ENCODE data around the gene CNRIP1. TPM values are rescaled to one million over a fixed set of nuclear protein-coding genes. Genes with fewer than 3 reads are reported as not detected.

CNRIP1 gene
- total RNA-seq, 6 experiments from 2014 or later: 1.9 to 4.1 (median 2.6) TPM

GRCh38 chr2:68251187-68251854 is 68.4 kb downstream of the CNRIP1 start:
- H3K27me3 ChIP-seq: no peaks in the 10 kb centered on the region
- WGBS (ENCODE audit: insufficient coverage, low coverage, low lambda C conversion rate, missing lambda C conversion rate): under 1% methylated on average over 38 of the region's 41 CpGs
- H3K36me3 ChIP-seq: no peaks in the 10 kb centered on the region
- DNase-seq (peak; percentile 71 to 81 (median 81)), ATAC-seq (peak; percentile 66 to 72 (median 70))
- intact Hi-C loops (cut with DNase I): no loop called here
- H3K9me3 ChIP-seq: no peaks in the 10 kb centered on the region
- H3K4me3 ChIP-seq: peak overlapping the region; percentile 45 to 70 (median 66)
- peak; percentile 53 for TF ChIP-seq POLR2A (IDR thresholded peaks at IDR 0.05)
- peak; percentile 60 to 75 (median 60) for TF ChIP-seq CTCF (IDR thresholded peaks at IDR 0.05)
- H3K27ac ChIP-seq: peak overlapping the region; percentile 85 to 94 (median 86)
- peaks cover 0 to 34% (median 18%) of the 10 kb centered on the region in 4 donors for H3K4me1 ChIP-seq

- 1% methylated on average over 15 of the region's 15 CpGs for WGBS (ENCODE audit: insufficient coverage, low coverage, low lambda C conversion rate, missing lambda C conversion rate)
- H3K4me3 ChIP-seq: peak overlapping the region; percentile 45 to 70 (median 66)
- intact Hi-C loops (cut with DNase I): no loop called here
- no peak for TF ChIP-seq CTCF (IDR thresholded peaks at IDR 0.05)
- no peak for TF ChIP-seq POLR2A (IDR thresholded peaks at IDR 0.05)
- no peaks in the 10 kb centered on the region for H3K9me3 ChIP-seq
- H3K27ac ChIP-seq: peak overlapping the region; percentile 85 to 94 (median 86)
- ATAC-seq (no peak), DNase-seq (no peak)
- peaks cover 0 to 37% (median 20%) of the 10 kb centered on the region in 4 donors for H3K4me1 ChIP-seq
- H3K27me3 ChIP-seq: no peaks in the 10 kb centered on the region
- no peaks in the 10 kb centered on the region for H3K36me3 ChIP-seq
Measured at GRCh38 chr2:68250652-68251186, 69.0 kb downstream of the CNRIP1 start.

- Histone ChIP-seq H3K9me3 (no peaks in the 10 kb centered on the region), H3K27ac (peak overlapping the region; percentile 13 to 94 (median 85)), H3K4me1 (peaks cover 0 to 42% (median 20%) of the 10 kb centered on the region in 4 donors), H3K4me3 (peak overlapping the region; percentile 45 to 70 (median 66)), H3K36me3 (no peaks in the 10 kb centered on the region), H3K27me3 (no peaks in the 10 kb centered on the region)
- no peak for DNase-seq
- intact Hi-C loops (cut with DNase I): no loop called here
- TF ChIP-seq POLR2A (IDR thresholded peaks at IDR 0.05) (no peak), CTCF (IDR thresholded peaks at IDR 0.05) (no peak)
- no peak for ATAC-seq
- WGBS (ENCODE audit: insufficient coverage, low coverage, low lambda C conversion rate, missing lambda C conversion rate): 15% methylated on average over 5 of the region's 5 CpGs
Measured at GRCh38 chr2:68250196-68250595, 69.6 kb downstream of the CNRIP1 start.

DNA sequence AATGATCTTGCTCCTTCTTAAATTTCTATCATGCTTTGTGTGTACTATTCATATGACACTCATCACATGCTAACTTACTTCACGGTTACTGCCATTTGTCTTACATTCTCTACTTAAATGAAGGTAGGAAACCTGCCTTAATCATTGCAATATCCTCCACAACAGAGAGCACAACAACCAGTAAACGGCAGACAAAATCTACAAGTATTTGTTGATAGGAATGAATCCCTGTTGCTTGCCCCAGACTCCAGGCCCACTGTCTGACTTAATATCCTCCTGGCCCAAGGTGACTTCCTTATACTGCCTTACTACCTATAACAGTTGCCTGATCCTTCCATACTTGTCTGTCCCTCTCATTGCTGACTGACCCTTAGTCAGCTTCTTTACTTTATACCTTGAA is 70.9 kb downstream of the CNRIP1 start:
- Histone ChIP-seq H3K9me3 (no peaks in the 10 kb centered on the region), H3K27ac (no peak overlapping the region), H3K27me3 (no peaks in the 10 kb centered on the region), H3K4me3 (no peak overlapping the region), H3K4me1 (peaks cover 0 to 47% (median 20%) of the 10 kb centered on the region in 4 donors), H3K36me3 (no peaks in the 10 kb centered on the region)
- DNase-seq (no peak), ATAC-seq (no peak)
- WGBS (ENCODE audit: insufficient coverage, low coverage, low lambda C conversion rate, missing lambda C conversion rate): 80% methylated on average over 2 of the region's 2 CpGs
- no peak for TF ChIP-seq CTCF (IDR thresholded peaks at IDR 0.05)
- TF ChIP-seq POLR2A (IDR thresholded peaks at IDR 0.05): no peak
- intact Hi-C loops (cut with DNase I): no loop called here

Data from right lobe of liver (tissue), 6 donors.